Activated naive CD8-positive, alpha-beta T cell treated with anti-CD3 and anti-CD28 coated beads, Interleukin-2, amount 10 ng/mL, durations not matched to agents 7 days and 5 days (primary cell): ENCODE results near the gene SMG7. TPM values are rescaled to one million over a fixed set of nuclear protein-coding genes. Genes with fewer than 3 reads are reported as not detected.

ENCODE experiments used
- ATAC-seq: fragments of 150-1000 bp; cut with Tn5 transposase; one replicate; pipeline ENCODE4 v1.10.0; 2021; ENCODE audit warnings: low read depth, moderate library complexity
- POLR2A ChIA-PET: fragments of 350-600 bp; sonication (Branson Sonifier 250); formaldehyde crosslinking; loops from one replicate; lab custom pipeline; 2021; ENCODE audit warnings: antibody characterized with exemption; lab: Charles Lee
- DNase-seq: peaks from one replicate; pipeline ENCODE4 v3.0.0; 2021
- H3K27ac Mint-ChIP-seq: one replicate; pipeline ENCODE4 v1.8.0; 2022; ENCODE audit warnings: mild to moderate bottlenecking, mixed read lengths
- H3K27me3 Mint-ChIP-seq: one replicate; pipeline ENCODE4 v1.8.0; 2022; ENCODE audit warnings: mild to moderate bottlenecking, moderate library complexity, mixed read lengths
- H3K36me3 Mint-ChIP-seq: one replicate; pipeline ENCODE4 v1.8.0; 2021; ENCODE audit warnings: mild to moderate bottlenecking, mixed read lengths
- H3K4me1 Mint-ChIP-seq: one replicate; pipeline ENCODE4 v1.8.0; 2021; ENCODE audit warnings: mixed read lengths
- H3K4me3 Mint-ChIP-seq: one replicate; pipeline ENCODE4 v1.8.0; 2022; ENCODE audit warnings: mild to moderate bottlenecking, moderate library complexity, mixed read lengths
- H3K9me3 Mint-ChIP-seq: one replicate; pipeline ENCODE4 v1.8.0; 2021; ENCODE audit warnings: mixed read lengths
- total RNA-seq, 2 experiments: library from RNA; stranded (reverse); gene quantifications; one replicate each; pipeline ENCODE4 v1.2.3, GENCODE V29; 2021

Gene SMG7
- total RNA-seq, 2 experiments from 2014 or later, result 73.6 to 76.0 TPM

- no peak for ATAC-seq
- Mint-ChIP-seq H3K9me3 (no peaks in the 10 kb centered on the region), H3K36me3 (no peaks in the 10 kb centered on the region), H3K27ac (no peak overlapping the region), H3K4me3 (no peak overlapping the region), H3K4me1 (peaks cover 25% of the 10 kb centered on the region), H3K27me3 (no peaks in the 10 kb centered on the region)
- POLR2A ChIA-PET, result no interaction called here
- DNase-seq, result no peak
Observed at GRCh38 chr1:183583466-183583865, 111.2 kb downstream of the SMG7 start.

GRCh38 chr1:183584147-183584546 is 111.8 kb downstream of the SMG7 start:
- Mint-ChIP-seq H3K27me3 (no peaks in the 10 kb centered on the region), H3K36me3 (no peaks in the 10 kb centered on the region), H3K9me3 (no peaks in the 10 kb centered on the region), H3K27ac (no peak overlapping the region), H3K4me3 (no peak overlapping the region), H3K4me1 (peaks cover 29% of the 10 kb centered on the region)
- no peak for ATAC-seq
- DNase-seq, result no peak
- POLR2A ChIA-PET, result no interaction called here

DNA sequence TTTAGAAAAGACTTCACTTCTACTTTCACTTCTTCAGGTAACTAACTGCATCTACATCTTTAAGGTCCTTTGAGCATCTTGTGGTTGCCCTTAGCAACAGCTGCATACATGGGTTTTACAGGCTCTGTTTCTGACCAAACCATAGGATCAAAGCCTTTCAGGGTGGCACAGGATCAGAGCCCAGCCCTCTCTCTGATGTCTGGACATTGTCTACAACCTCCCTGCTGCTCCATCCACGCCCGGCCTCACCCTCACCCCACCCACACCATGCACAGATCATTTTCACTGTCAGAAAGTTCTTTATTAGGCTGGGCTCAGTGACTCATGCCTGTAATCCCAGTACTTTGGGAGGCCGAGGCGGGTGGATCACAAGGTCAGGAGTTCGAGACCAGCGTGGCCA is 112.7 kb downstream of the SMG7 start:
- H3K27me3 Mint-ChIP-seq, result no peaks in the 10 kb centered on the region
- DNase-seq (no peak), ATAC-seq (no peak)
- H3K4me1 Mint-ChIP-seq, result peaks cover 34% of the 10 kb centered on the region
- no peaks in the 10 kb centered on the region for H3K36me3 Mint-ChIP-seq
- H3K4me3 Mint-ChIP-seq, result no peak overlapping the region
- H3K27ac Mint-ChIP-seq, result no peak overlapping the region
- no peaks in the 10 kb centered on the region for H3K9me3 Mint-ChIP-seq
- POLR2A ChIA-PET, result no interaction called here

DNA sequence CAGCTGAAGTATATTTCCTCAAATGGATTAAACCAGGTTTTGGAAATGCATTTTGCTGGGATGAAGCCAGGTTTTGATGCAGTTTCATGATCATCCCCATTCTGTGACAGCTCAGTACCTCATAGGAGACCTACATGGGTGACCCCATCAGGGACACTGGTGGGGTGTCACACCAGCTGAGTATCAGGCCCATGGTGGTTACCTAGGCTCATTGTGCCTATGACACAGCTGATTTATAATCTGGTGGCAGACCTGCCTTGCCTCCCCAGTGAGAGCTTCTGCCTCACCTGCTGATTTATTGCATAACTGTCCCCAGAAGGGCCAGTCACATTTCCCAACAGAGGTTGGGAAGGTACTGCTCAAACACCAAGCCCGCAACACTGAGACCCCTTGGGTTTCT is 114.2 kb downstream of the SMG7 start:
- POLR2A ChIA-PET, result no interaction called here
- DNase-seq (no peak), ATAC-seq (no peak)
- no peaks in the 10 kb centered on the region for H3K9me3 Mint-ChIP-seq
- H3K4me1 Mint-ChIP-seq, result peaks cover 31% of the 10 kb centered on the region
- no peaks in the 10 kb centered on the region for H3K27me3 Mint-ChIP-seq
- no peak overlapping the region for H3K4me3 Mint-ChIP-seq
- no peak overlapping the region for H3K27ac Mint-ChIP-seq
- H3K36me3 Mint-ChIP-seq, result no peaks in the 10 kb centered on the region

DNA sequence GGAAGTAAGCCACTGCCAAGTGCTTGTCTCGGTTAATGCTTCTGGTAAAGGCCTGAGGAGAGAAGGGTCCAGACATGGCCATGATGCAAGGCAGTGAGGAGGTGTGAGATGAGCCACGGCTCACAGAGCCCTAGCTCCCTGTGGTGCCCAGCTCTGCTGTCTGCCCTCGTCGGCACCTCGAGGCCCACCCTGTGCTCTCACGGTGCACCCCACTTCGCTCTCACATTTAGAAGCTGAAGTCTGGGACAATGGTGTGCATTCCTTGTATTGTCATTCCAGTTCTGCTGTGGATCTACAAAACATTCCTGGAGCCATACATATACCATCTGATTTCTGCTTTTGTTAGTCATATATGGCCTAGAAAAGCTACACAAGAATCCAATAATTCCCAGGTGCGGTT is 114.6 kb downstream of the SMG7 start:
- no peaks in the 10 kb centered on the region for H3K9me3 Mint-ChIP-seq

DNA sequence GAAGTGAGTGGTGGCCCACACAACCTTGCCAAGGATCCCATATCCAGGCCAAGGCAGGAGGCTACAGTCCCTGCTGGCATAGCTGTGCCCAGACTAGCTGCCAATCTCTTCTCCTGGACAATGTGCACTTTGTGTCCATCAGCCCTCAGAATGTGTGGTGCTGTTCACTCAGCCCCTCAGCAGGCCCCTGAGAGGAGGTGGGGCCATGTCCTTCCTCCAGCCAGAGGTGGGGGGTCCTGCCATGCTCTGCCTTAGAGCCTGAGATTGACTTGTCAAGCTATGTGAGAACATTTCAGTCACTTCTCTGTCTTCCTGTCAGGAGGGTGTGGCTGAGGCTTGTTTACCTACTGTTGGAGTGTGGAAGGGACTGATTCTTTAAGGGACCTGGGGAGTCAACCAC is 116.5 kb downstream of the SMG7 start:
- H3K27me3 Mint-ChIP-seq, result no peaks in the 10 kb centered on the region
- ATAC-seq (no peak), DNase-seq (no peak)
- POLR2A ChIA-PET, result interaction anchor here (1.0 to 4.0 kb wide), 4 partner anchors 9 to 116 kb away, joined by 3 to 28 read pairs (median 4); partner anchors contain the start of gene SMG7
- peak overlapping the region; percentile 93 for H3K27ac Mint-ChIP-seq
- peak overlapping the region; percentile 75 for H3K4me3 Mint-ChIP-seq
- no peaks in the 10 kb centered on the region for H3K9me3 Mint-ChIP-seq
- H3K36me3 Mint-ChIP-seq, result no peaks in the 10 kb centered on the region
- peaks cover 31% of the 10 kb centered on the region for H3K4me1 Mint-ChIP-seq

More for the DNA sequence above, 114.6 kb downstream of the SMG7 start:
- no peak for ATAC-seq
- Mint-ChIP-seq H3K36me3 (no peaks in the 10 kb centered on the region), H3K4me3 (no peak overlapping the region), H3K27ac (no peak overlapping the region), H3K4me1 (peaks cover 31% of the 10 kb centered on the region), H3K27me3 (no peaks in the 10 kb centered on the region)
- POLR2A ChIA-PET, result no interaction called here
- no peak for DNase-seq

GRCh38 chr1:183589384-183589783 is 117.1 kb downstream of the SMG7 start:
- no peak for ATAC-seq

GRCh38 chr1:183589874-183590243 is 117.6 kb downstream of the SMG7 start:
- Mint-ChIP-seq H3K4me1 (peaks cover 29% of the 10 kb centered on the region), H3K9me3 (no peaks in the 10 kb centered on the region), H3K27me3 (no peaks in the 10 kb centered on the region), H3K4me3 (peak overlapping the region; percentile 75), H3K36me3 (no peaks in the 10 kb centered on the region), H3K27ac (peak overlapping the region; percentile 93)
- DNase-seq (no peak), ATAC-seq (no peak)
- POLR2A ChIA-PET, result interaction anchor here (0.5 to 4.0 kb wide), 4 partner anchors 11 to 117 kb away, joined by 3 to 28 read pairs (median 4); partner anchors contain the start of gene SMG7

More at GRCh38 chr1:183589384-183589783, 117.1 kb downstream of the SMG7 start:
- Mint-ChIP-seq H3K9me3 (no peaks in the 10 kb centered on the region), H3K36me3 (no peaks in the 10 kb centered on the region), H3K4me3 (peak overlapping the region; percentile 75), H3K27ac (peak overlapping the region; percentile 93), H3K27me3 (no peaks in the 10 kb centered on the region), H3K4me1 (peaks cover 31% of the 10 kb centered on the region)
- no peak for DNase-seq
- POLR2A ChIA-PET, result interaction anchor here (1.0 to 4.0 kb wide), 4 partner anchors 10 to 117 kb away, joined by 3 to 28 read pairs (median 4); partner anchors contain the start of gene SMG7

- no peaks in the 10 kb centered on the region for H3K9me3 Mint-ChIP-seq
- peak within 1 kb of the TSS; percentile 75 for H3K4me3 Mint-ChIP-seq
- H3K27me3 Mint-ChIP-seq, result peaks cover 3% of the 10 kb centered on the region
- no peaks in the 10 kb centered on the region for H3K36me3 Mint-ChIP-seq
- ATAC-seq, result peak; percentile 99
- H3K4me1 Mint-ChIP-seq, result peaks cover 24% of the 10 kb centered on the region
- POLR2A ChIA-PET, result interaction anchor here (0.5 to 4.0 kb wide), 5 partner anchors 11 to 793 kb away, joined by 3 to 28 read pairs (median 4); partner anchors contain the start of gene SMG7
- peak within 1 kb of the TSS; percentile 93 for H3K27ac Mint-ChIP-seq
- peak; percentile 52 for DNase-seq
Observed at GRCh38 chr1:183590244-183591191, 118.2 kb downstream of the SMG7 start, which contains the start of gene NCF2. TSS of gene NCF2 (minus strand) at chr1:183590459. CDS start at chr1:183590329, 130 bp downstream.

DNA sequence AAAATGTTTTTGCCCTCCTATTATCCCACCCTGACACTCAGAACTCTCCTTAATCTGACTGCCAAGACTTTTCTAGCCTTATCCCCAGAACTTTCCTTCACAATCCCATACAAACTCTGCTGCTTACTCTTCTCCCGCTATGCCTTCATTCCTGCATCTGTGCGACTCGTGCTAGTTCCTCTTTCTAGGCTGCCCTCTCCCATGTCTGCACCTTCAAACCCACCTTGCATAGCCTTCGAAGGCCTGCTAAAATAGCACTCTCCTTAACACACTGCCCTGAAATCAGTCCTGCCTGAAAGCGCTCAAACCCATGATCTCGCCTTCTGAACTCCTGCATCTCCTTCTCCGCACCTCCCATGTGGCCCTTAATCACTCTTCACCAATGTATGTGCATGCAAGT is 120.4 kb downstream of the SMG7 start:
- Mint-ChIP-seq H3K9me3 (no peaks in the 10 kb centered on the region), H3K4me1 (peaks cover 30% of the 10 kb centered on the region), H3K27ac (no peak overlapping the region), H3K27me3 (peaks cover 10% of the 10 kb centered on the region), H3K4me3 (no peak overlapping the region), H3K36me3 (no peaks in the 10 kb centered on the region)
- DNase-seq (no peak), ATAC-seq (no peak)
- POLR2A ChIA-PET, result no interaction called here

- Mint-ChIP-seq H3K4me3 (no peak overlapping the region), H3K4me1 (peaks cover 33% of the 10 kb centered on the region)
- POLR2A ChIA-PET, result no interaction called here
Observed at GRCh38 chr1:183593356-183593755, 121.1 kb downstream of the SMG7 start.

DNA sequence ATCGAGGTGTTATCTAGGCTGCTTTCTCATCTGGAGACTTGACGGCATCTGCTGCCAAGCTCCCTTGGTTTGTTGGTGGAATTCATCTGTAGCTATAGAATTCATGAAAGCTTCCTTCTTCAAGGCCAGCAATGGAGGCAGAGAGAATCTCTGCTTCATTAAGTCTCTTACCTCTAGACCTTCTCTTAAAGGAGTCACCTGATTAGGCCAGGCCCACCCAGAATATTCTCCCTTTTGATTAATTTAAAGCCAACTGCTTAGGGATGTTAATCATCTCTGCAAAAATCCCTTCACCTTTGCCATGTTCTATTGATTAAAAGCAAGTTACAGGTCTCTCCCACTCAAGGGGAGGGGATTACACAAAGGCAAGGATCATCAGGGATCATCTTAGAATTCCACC is 123.2 kb downstream of the SMG7 start:
- DNase-seq (no peak), ATAC-seq (no peak)
- Mint-ChIP-seq H3K27ac (no peak overlapping the region), H3K27me3 (peaks cover 11% of the 10 kb centered on the region), H3K9me3 (no peaks in the 10 kb centered on the region), H3K36me3 (peaks cover 1% of the 10 kb centered on the region), H3K4me1 (peaks cover 17% of the 10 kb centered on the region), H3K4me3 (no peak overlapping the region)
- POLR2A ChIA-PET, result no interaction called here

More at GRCh38 chr1:183593356-183593755, 121.1 kb downstream of the SMG7 start:
- ATAC-seq (no peak), DNase-seq (no peak)
- H3K27me3 Mint-ChIP-seq, result peaks cover 10% of the 10 kb centered on the region
- H3K36me3 Mint-ChIP-seq, result no peaks in the 10 kb centered on the region
- no peak overlapping the region for H3K27ac Mint-ChIP-seq
- no peaks in the 10 kb centered on the region for H3K9me3 Mint-ChIP-seq

DNA sequence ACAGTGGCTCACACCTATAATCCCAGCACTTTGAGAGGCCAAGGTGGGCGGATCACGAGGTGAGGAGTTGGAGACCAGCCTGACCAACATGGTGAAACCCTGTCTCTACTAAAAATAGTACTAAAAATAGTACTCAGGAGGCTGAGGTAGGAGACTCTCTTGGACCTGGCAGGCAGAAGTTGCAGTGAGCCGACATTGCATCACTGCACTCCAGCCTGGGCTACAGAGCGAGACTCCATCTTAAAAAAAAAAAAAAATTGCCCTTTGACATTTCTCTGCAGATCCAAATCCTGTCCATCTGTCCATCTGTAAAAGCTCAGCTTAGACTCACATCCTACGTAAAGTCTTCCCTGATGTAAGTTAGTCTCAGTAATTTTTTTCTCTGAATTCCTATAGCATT is 124.2 kb downstream of the SMG7 start:
- ATAC-seq, result no peak
- H3K36me3 Mint-ChIP-seq, result peaks cover 4% of the 10 kb centered on the region
- no peak overlapping the region for H3K27ac Mint-ChIP-seq
- H3K27me3 Mint-ChIP-seq, result peaks cover 11% of the 10 kb centered on the region
- H3K4me1 Mint-ChIP-seq, result peaks cover 16% of the 10 kb centered on the region
- no peaks in the 10 kb centered on the region for H3K9me3 Mint-ChIP-seq
- no peak for DNase-seq
- H3K4me3 Mint-ChIP-seq, result no peak overlapping the region
- POLR2A ChIA-PET, result no interaction called here
